PC-3 (cell line): ENCODE measurements around the gene MTA1.

Experiments
- CTCF ChIP-seq: fragments of 300-600 bp; sonication (generic); conservative IDR thresholded peaks from 2 replicates; pipeline ENCODE4 v1.5.1; 2017; ENCODE audit warnings: antibody characterized with exemption, low read depth, mild to moderate bottlenecking, low read length
- EZH2 ChIP-seq: fragments of 300-600 bp; sonication (generic); IDR thresholded peaks from one replicate; pipeline ENCODE4 v1.6.1; 2017; ENCODE audit warnings: antibody characterized with exemption, mild to moderate bottlenecking, low read length; ENCODE audit not compliant: unreplicated experiment
- EZH2phosphoT487 ChIP-seq: fragments of 300-600 bp; sonication (generic); IDR thresholded peaks from 2 replicates; pipeline ENCODE4 v1.6.1; 2018; ENCODE audit warnings: mild to moderate bottlenecking, antibody characterized with exemption, low read length, borderline replicate concordance

GRCh38 chr14:105445901-105446845, 26.5 kb downstream of the MTA1 start:
- no peak for TF ChIP-seq CTCF
- no peak for TF ChIP-seq EZH2
- no peak for TF ChIP-seq EZH2phosphoT487
